BE2C (cell line): Measurements from ENCODE around the gene PRKCH.
A peak's percentile ranks its signal among the peaks of the same experiment; 100 is the strongest.

Experiments
- DNase-seq: peaks from one replicate; pipeline ENCODE4 v3.0.0-alpha.2; 2020
- H3K27me3 ChIP-seq: fragments of 250-450 bp; sonication (Bioruptor Pico); 2 replicates; pipeline ENCODE4 v1.5.1; 2020; ENCODE audit warnings: mild to moderate bottlenecking
- H3K36me3 ChIP-seq: fragments of 250-450 bp; sonication (Bioruptor Pico); 2 replicates; pipeline ENCODE4 v1.5.1; 2020; ENCODE audit warnings: mild to moderate bottlenecking
- H3K4me1 ChIP-seq: fragments of 250-450 bp; sonication (Bioruptor Pico); 2 replicates; pipeline ENCODE4 v1.5.1; 2020
- H3K4me3 ChIP-seq: 2 replicates; pipeline ENCODE4 v1.5.1; 2011; ENCODE audit warnings: low read depth, low read length
- H3K9me3 ChIP-seq: fragments of 250-450 bp; sonication (Bioruptor Pico); 2 replicates; pipeline ENCODE4 v1.5.1; 2020
- CTCF ChIP-seq: IDR thresholded peaks from 2 replicates; pipeline ENCODE4 v1.5.1; 2012; ENCODE audit warnings: mild to moderate bottlenecking, low read depth, low read length

PRKCH gene

GRCh38 chr14:61565836-61566536 is 244.6 kb downstream of the PRKCH start:
- Histone ChIP-seq H3K4me1 (peaks cover 46% of the 10 kb centered on the region), H3K36me3 (no peaks in the 10 kb centered on the region), H3K27me3 (no peaks in the 10 kb centered on the region), H3K4me3 (no peak overlapping the region), H3K9me3 (no peaks in the 10 kb centered on the region)
- DNase-seq, result no peak
- no peak for TF ChIP-seq CTCF

DNA sequence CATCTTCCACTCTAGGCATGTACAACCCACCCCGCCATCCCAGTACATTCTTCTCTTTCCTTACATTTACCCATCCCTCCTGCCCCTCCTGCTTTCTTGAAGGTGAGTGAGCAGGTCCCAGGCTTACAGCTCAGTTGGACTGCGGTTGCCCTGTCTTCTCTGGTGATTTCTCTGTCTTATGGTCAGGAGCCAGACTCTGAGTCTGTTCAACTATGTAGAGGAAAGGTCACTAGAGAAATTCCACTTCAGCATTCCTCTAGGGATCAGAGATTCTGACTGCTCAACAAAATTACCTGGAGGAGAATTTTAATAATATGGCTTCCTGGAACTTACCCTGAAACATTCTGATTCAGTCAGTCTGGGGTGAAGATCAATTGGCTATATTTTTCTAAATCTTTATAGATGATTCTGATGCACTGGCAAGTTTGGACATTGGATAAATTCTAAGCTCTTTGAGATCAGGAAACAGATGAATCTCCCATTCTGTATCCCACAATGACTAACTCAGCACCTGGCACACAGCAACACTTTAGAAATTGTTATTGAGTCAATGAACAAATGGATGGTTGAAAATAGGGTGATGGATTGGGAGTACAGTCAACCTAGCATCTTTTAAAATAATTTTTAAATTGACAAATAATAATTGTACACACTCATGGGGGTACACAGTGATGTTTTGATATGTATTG is 245.3 kb downstream of the PRKCH start:
- H3K27me3 ChIP-seq, result no peaks in the 10 kb centered on the region

GRCh38 chr14:61567838-61568571 is 246.6 kb downstream of the PRKCH start:
- Histone ChIP-seq H3K27me3 (no peaks in the 10 kb centered on the region), H3K36me3 (no peaks in the 10 kb centered on the region), H3K4me3 (no peak overlapping the region), H3K9me3 (no peaks in the 10 kb centered on the region), H3K4me1 (peaks cover 38% of the 10 kb centered on the region)
- peak; percentile 35 for DNase-seq
- no peak for TF ChIP-seq CTCF

More for the DNA sequence above, 245.3 kb downstream of the PRKCH start:
- Histone ChIP-seq H3K36me3 (no peaks in the 10 kb centered on the region), H3K4me1 (peaks cover 44% of the 10 kb centered on the region), H3K4me3 (no peak overlapping the region), H3K9me3 (no peaks in the 10 kb centered on the region)
- TF ChIP-seq CTCF, result no peak
- no peak for DNase-seq

GRCh38 chr14:61568572-61569011 is 247.2 kb downstream of the PRKCH start:
- Histone ChIP-seq H3K4me3 (no peak overlapping the region), H3K4me1 (peaks cover 36% of the 10 kb centered on the region)
- no peak for DNase-seq

GRCh38 chr14:61569308-61569707 is 247.9 kb downstream of the PRKCH start:
- H3K4me1 ChIP-seq, result peaks cover 29% of the 10 kb centered on the region
- TF ChIP-seq CTCF, result no peak
- H3K9me3 ChIP-seq, result no peaks in the 10 kb centered on the region
- no peak for DNase-seq
- no peaks in the 10 kb centered on the region for H3K27me3 ChIP-seq
- no peaks in the 10 kb centered on the region for H3K36me3 ChIP-seq
- H3K4me3 ChIP-seq, result no peak overlapping the region

More at GRCh38 chr14:61568572-61569011, 247.2 kb downstream of the PRKCH start:
- H3K36me3 ChIP-seq, result no peaks in the 10 kb centered on the region
- H3K27me3 ChIP-seq, result no peaks in the 10 kb centered on the region
- no peak for TF ChIP-seq CTCF
- no peaks in the 10 kb centered on the region for H3K9me3 ChIP-seq
